Measurements from ENCODE around the gene C16orf95. TPM values are rescaled to one million over a fixed set of nuclear protein-coding genes. Genes with fewer than 3 reads are reported as not detected.

Gene C16orf95
- total RNA-seq, 1 donor from 2014 or later, result 4.7 TPM

- H3K4me1 Mint-ChIP-seq (ENCODE audit: low read depth), result peaks cover 9% of the 10 kb centered on the region
- no peak for DNase-seq (ENCODE audit: low spot score, unreplicated experiment)
- H3K27ac Mint-ChIP-seq, result no peak overlapping the region
- H3K9me3 Mint-ChIP-seq (ENCODE audit: low read depth), result no peaks in the 10 kb centered on the region
- H3K4me3 Mint-ChIP-seq (ENCODE audit: low read depth), result no peak overlapping the region
- no peaks in the 10 kb centered on the region for H3K36me3 Mint-ChIP-seq (ENCODE audit: insufficient read depth)
- no peaks in the 10 kb centered on the region for H3K27me3 Mint-ChIP-seq
- TF ChIP-seq, protein P1, sequence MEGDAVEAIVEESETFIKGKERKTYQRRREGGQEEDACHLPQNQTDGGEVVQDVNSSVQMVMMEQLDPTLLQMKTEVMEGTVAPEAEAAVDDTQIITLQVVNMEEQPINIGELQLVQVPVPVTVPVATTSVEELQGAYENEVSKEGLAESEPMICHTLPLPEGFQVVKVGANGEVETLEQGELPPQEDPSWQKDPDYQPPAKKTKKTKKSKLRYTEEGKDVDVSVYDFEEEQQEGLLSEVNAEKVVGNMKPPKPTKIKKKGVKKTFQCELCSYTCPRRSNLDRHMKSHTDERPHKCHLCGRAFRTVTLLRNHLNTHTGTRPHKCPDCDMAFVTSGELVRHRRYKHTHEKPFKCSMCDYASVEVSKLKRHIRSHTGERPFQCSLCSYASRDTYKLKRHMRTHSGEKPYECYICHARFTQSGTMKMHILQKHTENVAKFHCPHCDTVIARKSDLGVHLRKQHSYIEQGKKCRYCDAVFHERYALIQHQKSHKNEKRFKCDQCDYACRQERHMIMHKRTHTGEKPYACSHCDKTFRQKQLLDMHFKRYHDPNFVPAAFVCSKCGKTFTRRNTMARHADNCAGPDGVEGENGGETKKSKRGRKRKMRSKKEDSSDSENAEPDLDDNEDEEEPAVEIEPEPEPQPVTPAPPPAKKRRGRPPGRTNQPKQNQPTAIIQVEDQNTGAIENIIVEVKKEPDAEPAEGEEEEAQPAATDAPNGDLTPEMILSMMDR (IDR thresholded peaks at IDR 0.05; ENCODE audit: unreplicated experiment), result no peak
These were observed 4.3 kb upstream of the C16orf95 start for GRCh38 chr16:87321336-87322107.

DNA sequence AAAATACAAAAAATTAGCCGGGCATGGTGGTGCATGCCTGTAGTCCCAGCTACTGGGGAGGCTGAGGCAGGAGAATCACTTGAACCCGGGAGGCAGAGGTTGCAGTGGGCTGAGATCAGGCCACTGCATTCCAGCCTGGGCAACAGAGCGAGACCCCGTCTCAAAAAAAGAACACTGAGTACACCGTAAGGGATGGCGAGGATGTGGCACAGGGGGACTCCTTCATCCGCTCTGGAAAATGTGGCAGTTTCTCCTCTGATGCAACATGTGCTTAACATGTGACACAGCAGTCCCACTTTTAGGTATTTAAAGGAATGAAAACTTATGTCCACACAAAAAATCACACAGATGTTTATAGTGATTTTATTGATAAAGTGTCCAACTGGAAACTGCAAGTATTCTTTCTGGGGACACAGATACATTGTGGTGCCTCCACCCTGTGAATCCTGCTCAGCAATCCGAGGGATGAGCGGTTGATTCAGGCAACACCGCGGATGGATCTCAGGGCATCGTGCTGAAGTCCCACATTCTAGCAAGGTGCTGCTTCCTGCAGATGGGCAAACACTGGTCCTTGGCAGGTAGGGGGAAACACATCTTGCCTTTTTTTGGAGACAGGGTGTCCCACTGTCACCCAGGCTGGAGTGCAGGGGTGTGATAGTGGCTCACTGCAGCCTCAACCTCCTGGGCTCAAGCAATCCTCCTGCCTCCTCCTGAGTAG, 3.5 kb upstream of the C16orf95 start:
- no peak overlapping the region for H3K27ac Mint-ChIP-seq
- DNase-seq (ENCODE audit: low spot score, unreplicated experiment), result no peak
- H3K9me3 Mint-ChIP-seq (ENCODE audit: low read depth), result no peaks in the 10 kb centered on the region
- no peaks in the 10 kb centered on the region for H3K36me3 Mint-ChIP-seq (ENCODE audit: insufficient read depth)
- H3K27me3 Mint-ChIP-seq, result no peaks in the 10 kb centered on the region
- no peak overlapping the region for H3K4me3 Mint-ChIP-seq (ENCODE audit: low read depth)
- TF ChIP-seq, protein P1 (IDR thresholded peaks at IDR 0.05; ENCODE audit: unreplicated experiment), result no peak
- peaks cover 9% of the 10 kb centered on the region for H3K4me1 Mint-ChIP-seq (ENCODE audit: low read depth)

- no peak for DNase-seq (ENCODE audit: low spot score, unreplicated experiment)
- Mint-ChIP-seq H3K9me3 (ENCODE audit: low read depth) (no peaks in the 10 kb centered on the region), H3K36me3 (ENCODE audit: insufficient read depth) (no peaks in the 10 kb centered on the region), H3K4me1 (ENCODE audit: low read depth) (peaks cover 9% of the 10 kb centered on the region), H3K27ac (no peak overlapping the region), H3K27me3 (no peaks in the 10 kb centered on the region), H3K4me3 (ENCODE audit: low read depth) (no peak overlapping the region)
- TF ChIP-seq, protein P1 (IDR thresholded peaks at IDR 0.05; ENCODE audit: unreplicated experiment), result no peak
These were observed 2.9 kb upstream of the C16orf95 start for GRCh38 chr16:87319997-87320491.

GRCh38 chr16:87319011-87319410, 1.8 kb upstream of the C16orf95 start:
- H3K4me1 Mint-ChIP-seq (ENCODE audit: low read depth), result peaks cover 9% of the 10 kb centered on the region

More at GRCh38 chr16:87319011-87319410, 1.8 kb upstream of the C16orf95 start:
- H3K27ac Mint-ChIP-seq, result peak overlapping the region; percentile 52
- H3K36me3 Mint-ChIP-seq (ENCODE audit: insufficient read depth), result no peaks in the 10 kb centered on the region
- no peak for DNase-seq (ENCODE audit: low spot score, unreplicated experiment)
- peak overlapping the region; percentile 89 for H3K4me3 Mint-ChIP-seq (ENCODE audit: low read depth)
- H3K27me3 Mint-ChIP-seq, result no peaks in the 10 kb centered on the region
- no peaks in the 10 kb centered on the region for H3K9me3 Mint-ChIP-seq (ENCODE audit: low read depth)
- TF ChIP-seq, protein P1 (IDR thresholded peaks at IDR 0.05; ENCODE audit: unreplicated experiment), result no peak
